Stimulated activated naive CD4-positive, alpha-beta T cell (primary cell): ENCODE data around the gene PBRM1.
A peak's percentile ranks its signal among the peaks of the same experiment; 100 is the strongest.
"Not testable (repeated sequence)": the region's sequence is repeated elsewhere in the genome, so short reads cannot be mapped to it uniquely, and the experiment has no call there.

Source experiments
- DNase-seq, 6 experiments: peaks; one replicate each; lab custom pipeline; 2025; lab: John Stamatoyannopoulos, UW

Gene PBRM1

DNA sequence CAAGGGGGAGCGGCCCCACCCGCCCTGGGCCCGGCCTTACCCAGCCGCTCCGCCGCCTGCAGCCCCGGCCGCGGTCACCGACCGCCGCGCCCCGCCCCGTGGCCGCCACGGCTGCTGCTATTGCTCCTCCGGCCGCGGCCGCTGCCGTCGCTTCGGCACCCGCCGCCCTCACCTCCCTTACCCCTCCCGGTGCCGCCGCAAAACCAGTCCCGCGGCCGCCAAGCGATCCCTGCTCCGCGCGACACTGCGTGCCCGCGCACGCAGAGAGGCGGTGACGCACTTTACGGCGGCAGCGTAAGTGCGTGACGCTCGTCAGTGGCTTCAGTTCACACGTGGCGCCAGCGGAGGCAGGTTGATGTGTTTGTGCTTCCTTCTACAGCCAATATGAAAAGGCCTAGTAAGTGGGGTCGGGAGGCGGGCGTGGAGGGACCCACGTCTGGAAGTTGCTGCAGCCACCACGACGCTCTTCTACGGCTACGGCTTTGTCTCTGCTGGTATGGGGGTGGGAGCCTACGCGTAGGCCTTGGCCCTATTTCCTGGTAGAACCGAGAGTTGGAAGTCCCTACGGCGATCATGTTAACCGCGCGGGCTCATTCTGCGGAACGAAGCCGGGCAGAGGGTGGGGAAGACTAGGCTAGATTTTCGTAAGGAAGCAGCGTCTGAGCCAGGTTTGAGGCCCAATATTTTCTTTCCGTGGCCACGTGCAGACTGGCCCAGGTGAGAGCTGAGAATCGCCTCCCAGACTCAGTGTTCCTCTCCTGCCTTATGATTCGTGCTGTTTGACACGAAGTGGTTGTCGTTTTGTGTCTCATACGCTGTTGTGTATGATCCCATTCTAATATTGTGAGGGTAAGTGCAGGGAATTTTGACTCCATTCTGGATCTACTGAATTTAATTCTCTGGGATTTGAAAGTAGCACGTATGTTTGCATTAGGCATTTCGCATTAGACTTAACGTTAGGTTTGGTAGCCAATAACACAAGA lies at the start of gene PBRM1, which contains the start of gene GNL3:
Gene PBRM1, minus strand, starts transcription at position 205 of the 983 bp plus-strand sequence.
Gene GNL3, plus strand, starts transcription at position 324 of the 983 bp plus-strand sequence. Its CDS starts 61 bp downstream, at position 385.
- peak; percentile 82 to 92 (median 88) for DNase-seq

DNA sequence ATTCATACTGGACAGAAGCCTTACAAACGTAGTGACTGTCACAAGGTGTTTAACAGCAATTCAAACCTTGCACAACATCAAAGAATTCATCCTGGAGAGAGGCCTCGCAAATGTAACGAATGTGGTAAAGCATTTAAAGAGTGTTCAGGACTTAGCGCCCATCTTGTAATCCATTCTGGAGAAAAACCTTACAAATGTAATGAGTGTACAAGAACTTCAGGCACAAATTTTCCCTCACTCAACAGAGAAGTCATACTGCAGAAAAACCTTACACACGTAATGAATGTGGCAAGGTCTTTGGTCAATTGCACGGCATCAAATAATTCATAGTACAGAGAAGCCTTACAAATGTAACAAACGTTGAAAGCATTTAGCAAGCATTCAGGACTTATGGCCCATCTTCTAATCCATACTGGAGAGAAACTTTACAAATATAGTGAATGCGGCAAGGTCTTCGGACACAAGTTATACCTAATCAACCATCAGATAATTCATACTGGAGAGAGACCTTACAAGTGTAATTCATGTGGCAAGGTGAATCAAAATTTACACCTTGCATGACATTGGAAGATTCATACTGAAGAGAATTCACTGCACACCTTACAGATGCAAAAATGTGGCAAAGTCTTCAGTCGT lies 47.7 kb upstream of the PBRM1 start:
- no peak for DNase-seq

DNA sequence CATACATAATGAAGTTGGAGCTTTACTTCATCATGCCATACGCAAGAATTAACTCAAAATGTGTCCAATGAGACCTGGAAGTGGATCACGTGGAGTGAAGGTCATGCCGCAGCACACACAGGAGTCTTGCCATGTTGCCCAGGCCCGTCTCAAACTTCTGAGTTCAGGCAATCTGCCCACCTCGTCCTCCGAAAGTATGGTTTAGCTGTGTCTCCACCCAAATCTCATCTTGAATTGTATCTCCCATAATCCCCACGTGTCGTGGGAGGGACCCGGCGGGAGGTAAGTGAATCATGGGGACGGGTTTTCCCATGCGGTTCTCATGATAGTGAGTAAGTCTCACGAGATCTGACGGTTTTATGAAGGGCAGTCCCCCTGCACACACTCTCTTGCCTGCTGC lies 45.9 kb upstream of the PBRM1 start:
- DNase-seq = no peak

DNA sequence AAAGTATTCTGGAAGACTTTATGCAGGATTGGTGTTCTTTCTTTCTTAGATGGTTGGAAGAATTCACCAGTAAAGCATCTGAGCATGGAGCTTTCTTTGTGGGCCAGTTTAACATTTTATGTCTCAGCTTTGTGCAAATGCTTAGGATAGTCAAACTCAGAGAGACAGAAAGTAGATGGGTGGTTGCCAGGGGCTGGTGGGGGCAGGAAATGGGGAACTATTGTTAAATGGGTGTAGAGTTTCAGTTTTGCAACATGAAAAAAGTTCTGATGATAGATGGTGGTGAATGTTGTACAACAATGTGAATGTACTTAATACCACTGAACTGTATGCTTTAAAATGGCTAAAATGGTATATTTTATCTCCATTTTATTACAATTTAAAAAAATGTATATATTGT lies 45.0 kb upstream of the PBRM1 start:
- no peak for DNase-seq

DNA sequence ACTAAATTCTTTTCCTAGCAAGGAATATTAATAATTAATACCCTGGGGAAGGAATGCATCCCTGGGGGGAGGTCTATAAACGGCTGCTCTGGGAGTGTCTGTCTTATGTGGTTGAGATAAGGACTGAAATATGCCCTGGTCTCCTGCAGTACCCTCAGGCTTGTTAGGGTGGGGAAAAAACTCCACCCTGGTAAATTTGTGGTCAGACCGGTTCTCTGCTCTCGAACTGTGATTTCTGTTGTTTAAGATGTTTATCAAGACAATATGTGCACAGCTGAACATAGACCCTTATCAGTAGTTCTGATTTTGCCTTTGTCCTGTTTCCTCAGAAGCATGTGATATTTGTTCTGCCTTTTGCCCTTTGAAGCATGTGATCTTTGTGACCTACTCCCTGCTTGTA lies 43.0 kb upstream of the PBRM1 start:
- DNase-seq = not testable (repeated sequence)

DNA sequence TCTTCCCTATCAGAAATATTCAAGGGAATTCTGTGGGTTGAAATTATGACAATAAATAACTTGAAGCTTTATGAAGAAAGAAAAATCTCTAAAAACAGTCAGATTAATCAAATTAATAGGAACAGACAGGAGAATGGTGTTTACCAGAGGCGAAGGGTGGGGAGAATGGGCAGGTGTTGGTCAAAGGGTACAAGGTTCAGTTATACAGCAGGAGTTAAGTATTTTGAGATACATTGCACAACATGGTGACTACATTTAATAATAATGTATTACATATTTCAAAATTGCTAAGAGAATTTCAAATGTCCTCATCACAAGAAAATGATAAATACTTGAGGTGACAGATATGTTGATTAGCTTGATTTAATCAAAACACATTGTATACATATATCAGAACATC lies 38.8 kb upstream of the PBRM1 start:
- DNase-seq = no peak

DNA sequence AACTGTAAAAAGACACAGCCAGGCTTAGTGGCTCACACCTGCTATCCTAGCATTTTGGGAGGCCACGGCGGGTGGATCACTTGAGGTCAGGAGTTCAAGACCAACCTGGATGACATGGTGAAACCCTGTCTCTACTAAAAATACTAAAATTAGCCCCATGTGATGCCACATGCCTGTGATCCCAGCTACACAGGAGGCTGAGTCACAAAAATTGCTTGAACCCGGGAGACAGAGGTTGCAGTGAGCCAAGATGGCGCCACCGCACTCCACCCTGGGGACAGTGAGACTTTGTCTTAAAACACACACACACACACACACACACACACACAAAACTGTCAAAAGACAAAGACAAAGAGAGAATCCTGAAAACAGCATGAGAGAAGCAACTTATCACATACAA lies 38.2 kb upstream of the PBRM1 start:
- DNase-seq = no peak

DNA sequence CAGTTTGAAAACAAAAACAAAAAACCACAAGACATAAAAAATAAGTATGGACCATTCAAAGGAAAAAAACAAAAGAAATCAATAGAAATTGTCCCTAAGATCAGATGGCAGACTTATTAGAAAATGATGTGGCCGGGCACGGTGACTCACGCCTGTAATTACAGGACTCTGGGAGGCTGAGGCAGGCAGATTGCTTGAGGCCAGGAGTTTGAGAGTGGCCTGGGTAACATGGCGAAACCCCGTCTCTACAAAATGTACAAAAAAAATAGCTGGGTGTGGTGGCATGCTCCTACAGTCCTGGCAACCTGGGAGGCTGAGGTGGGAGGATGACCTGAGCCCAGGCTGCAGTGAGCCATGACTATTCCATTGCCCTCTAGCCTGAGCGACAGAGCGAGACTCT lies 36.8 kb upstream of the PBRM1 start:
- DNase-seq = no peak

DNA sequence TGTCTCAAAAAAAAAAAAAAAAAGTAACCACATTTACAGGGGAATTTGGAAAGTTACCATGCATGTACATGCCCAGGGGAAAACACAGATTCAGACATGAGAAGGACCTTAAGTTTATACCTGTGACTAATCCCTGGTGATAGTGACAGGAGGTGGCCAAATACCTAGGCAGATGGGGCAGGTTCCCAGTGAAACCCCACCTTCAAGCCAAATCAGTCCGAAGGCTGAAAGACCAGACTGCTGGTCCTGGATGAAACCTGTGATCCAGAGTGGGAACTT lies 36.0 kb upstream of the PBRM1 start:
- no peak for DNase-seq

DNA sequence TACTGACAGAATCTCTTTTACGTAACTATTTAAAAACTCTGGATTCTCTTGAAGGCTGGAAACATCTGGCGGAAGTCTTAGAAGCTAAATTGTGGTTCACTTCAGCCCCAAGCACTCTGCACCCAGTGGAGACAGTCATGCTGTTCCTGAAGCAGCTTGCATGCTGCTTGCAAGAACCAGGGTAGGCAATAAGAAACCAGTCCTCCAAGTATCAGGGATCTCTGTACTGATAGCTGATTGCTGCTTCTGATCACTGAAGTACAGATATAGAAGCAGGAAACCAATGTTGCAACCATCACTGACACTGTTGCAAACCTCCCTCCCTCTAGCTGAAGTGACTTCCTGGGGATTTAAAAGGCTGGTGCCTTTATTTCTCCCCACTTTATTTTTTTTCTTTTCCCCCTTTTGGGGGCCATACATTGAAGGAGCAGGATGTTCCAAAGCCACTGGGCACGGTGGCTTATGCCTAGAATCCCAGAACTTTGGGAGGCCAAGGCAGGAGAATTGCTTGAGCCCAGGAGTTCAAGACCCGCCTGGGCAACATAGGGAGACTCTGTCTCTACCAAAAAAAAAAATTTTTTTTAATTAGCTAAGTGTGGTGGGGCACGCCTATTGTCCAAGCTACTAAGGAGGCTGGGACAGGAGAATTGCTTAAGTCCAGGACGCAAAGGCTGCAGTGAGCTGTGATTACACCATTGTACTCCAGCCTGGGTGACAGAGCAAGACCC lies 35.5 kb upstream of the PBRM1 start:
- DNase-seq = peak in 4 of 6 experiments; percentile 23 to 62 (median 49)

DNA sequence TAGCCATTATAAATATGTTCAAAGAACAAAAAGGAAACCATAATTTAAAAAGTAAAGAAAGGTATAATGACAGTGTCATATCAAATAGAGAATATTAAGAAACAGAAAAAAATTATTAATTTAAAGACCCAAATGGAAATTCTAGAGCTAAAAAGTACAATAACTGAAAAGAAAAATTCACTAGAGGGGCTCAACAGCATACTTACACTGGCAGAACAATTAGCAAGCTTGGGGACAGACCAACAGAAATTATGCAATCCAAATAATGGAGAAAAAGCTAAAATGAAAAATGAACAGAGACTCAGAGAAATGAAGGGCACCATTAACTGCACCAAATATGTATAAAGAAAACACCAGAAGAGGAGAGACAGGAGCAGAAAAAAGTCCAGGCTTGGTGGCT lies 33.9 kb upstream of the PBRM1 start:
- DNase-seq = no peak

DNA sequence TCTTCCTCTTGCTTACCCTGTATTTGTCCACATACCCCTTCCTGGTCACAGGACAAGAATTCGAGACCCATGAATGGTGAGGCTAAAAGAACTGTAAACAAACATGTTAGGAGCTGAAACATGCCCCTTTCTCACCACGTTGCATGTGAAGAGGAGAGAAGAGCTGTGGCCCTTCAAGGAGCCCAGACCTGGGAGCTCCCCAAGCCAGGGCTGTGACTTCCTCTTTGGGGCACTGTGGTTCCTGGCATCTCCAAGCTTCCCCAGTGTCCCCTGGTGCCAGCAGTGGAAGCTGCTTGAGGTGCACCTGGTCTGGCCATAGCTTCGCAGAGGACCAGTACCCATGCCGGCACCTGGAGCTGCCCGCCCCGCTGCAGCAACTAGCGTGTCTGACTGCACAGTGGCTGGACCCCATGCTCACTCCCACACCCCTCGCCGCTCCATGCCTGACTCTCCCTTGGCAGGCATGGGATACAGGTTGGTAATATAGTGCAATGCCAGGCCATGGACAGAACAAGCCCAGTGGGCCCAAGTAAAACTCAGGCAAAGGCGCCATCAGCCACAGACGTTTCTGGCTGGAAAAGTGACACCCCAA lies 30.1 kb upstream of the PBRM1 start:
- no peak for DNase-seq

DNA sequence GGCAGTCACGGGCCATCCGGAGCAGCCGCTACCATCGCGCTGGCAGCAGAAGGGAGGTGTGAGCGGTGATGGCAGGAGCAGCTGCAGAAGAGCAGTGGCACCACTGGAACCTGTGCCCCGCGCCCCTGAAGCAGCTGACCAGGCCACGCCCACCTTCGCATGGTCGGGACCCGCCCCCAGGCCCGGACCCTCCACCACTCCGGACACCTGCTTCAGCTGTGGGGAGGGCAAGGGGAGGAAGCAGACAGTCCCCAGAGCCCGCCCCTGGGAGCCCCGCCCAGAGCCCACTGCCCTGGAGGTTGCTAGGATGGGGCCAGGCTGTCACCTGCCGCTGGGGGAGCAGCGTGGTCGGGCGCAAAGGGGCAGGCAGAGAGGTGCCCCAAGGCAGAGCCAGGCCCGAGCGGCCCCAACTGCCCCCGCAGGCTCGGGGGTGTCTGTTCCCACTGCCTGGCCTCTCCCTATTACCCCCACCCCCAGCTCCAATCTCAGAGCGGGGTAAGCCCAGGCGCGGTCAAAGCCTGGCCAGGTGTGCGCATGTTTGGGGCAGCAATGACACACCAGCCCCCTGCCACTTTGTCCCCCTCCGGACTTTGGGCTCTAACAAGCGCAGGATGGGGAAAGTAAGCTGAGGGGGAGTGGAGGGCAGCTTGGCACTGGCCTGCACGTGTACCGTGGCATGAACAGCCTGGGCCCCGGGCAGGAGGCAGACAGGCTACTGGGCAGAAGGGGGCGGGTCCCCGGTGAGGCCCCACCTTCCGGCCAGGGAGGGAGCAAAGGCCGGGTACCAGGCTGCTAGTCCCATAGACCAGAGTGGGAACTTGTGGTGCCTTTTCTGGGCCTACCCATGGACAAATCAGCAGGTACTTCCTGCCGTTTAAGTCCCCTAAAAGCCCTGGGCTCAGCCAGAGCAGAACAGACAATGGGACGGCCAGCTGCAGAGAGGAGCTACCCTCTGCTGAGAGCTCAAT lies 28.9 kb upstream of the PBRM1 start:
- no peak for DNase-seq

DNA sequence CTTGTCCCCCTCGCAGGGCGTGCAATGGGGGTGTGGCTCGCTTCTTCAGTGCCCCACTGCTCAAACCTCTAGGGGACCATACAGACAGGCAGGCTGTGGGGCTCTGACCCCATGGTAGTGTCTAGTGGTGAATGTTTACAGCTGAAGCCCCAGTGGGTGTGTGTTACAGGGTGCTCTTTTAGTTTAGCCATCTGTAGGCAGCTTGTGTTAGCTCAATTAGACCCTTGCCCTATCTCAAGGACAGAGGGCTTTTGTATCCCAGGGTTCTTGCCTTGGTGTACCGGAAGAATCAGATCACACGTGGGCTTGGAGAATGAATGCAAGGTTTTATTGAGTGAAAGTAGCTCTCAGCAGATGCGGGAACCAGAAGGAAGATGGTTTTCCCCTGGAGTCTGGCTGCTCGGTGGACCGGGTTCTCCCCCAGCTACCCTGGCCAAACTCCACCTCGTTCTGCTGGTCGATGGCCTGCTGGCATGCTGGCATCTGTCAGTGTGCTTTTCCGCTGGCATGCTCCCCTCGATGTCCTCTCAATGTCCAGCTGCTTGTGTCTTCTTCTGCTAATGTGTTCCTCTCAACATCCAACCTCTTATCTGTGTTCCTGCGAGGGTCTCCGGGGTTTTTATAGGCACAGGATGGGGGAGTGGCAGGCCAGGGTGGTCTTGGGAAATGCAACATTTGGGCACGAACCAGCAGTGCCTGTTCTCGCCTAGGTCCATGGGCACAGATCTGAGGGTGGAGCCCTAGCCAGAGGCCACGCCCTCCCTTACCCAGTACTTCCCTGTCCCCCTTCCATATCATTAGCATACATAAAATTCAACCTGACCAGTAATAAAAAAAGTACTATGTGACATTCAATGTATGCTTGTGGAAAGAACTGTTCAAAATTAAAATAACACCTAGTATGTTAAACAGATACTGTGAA lies 26.8 kb upstream of the PBRM1 start:
- no peak for DNase-seq

DNA sequence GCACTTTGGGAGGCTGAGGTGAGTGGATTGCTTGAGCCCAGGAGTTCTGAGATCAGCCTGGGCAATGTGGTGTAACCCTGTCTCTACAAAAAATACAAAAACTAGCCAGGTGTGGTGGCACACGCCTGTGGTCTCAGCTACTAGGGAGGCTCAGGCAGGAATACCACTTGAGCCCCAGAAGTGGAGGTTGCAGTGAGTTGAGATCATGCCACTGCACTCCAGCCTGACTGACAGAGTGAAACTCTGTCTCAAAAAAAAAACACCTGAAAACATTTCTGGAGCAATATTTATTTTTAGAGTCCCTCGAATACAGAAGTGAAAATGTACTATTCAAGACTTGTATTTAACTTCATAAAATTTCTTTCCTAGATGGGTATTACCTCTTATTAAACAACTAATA lies 24.8 kb upstream of the PBRM1 start:
- no peak for DNase-seq

DNA sequence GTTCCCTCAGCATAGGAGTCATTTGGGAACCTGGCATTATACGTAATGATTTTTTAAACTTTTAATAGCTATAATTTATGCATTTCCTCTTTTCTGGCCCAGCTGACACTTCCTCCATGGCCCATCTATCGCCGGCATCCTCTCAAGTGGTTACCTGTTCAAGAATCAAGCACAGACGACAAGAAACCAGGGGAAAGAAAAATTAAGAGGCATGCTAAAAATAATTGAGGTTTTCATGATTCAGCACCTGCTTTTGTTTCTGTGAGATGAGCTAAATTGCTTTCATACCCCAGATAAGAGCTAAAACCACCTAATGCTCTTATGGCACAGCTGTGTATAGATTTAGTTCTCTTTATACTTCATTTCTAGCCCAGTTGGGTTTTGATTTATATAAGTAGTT lies 21.9 kb upstream of the PBRM1 start:
- DNase-seq = no peak

DNA sequence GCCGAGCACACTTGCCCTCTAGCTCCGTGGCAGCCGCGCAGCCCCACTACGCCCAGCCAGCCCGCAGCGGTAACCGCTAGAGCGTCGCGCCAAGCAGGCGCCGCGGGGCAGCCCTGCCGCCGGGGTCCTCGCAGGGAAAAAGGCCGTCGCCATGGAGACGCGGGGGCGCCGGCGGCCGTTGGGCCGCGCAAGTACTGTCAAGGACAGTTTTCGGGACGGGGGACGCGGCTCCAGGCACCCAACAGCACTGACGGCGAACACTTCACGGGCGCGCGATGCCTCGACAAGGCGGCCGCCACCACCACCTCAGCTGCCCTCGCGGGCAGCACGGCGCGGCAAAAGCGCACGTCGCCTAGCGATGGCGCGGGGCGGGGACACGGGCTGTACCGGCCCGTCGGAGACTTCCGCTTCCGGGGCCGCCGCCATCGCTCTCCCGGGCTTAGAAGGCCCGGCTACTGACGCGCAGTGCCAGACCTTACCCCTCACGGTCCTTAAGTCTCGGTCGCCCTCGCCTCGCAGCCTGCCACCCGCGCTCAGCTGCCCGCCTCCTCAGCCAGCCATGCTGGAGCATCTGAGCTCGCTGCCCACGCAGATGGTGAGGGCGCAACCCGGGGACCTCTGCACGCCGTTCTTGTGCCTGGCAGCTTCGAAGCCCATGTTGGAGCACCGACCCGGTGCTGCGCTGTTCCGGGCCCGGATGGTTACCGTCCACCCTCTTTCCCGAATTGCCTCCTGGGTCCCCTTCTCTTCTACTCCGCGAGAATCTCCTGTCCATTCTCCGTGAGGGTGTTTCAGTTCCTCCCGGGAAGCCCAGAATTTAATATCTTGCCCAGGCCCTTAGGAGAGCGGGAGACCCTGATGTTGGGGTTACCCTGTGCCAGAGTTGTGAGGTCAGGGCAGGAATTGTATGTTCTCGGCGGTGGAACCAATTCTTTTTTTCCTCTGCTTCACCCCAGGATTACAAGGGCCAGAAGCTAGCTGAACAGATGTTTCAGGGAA lies 20.3 kb upstream of the PBRM1 start, which contains the start of the genes GLT8D1 and SPCS1:
Gene GLT8D1, minus strand, starts transcription at position 104 of the 999 bp plus-strand sequence. CDS start 5,331 bp downstream, outside the sequence.
Gene SPCS1, plus strand, starts transcription at position 419 of the 999 bp plus-strand sequence. Its CDS starts 141 bp downstream, at position 560.
- DNase-seq = peak; percentile 76 to 98 (median 90)

DNA sequence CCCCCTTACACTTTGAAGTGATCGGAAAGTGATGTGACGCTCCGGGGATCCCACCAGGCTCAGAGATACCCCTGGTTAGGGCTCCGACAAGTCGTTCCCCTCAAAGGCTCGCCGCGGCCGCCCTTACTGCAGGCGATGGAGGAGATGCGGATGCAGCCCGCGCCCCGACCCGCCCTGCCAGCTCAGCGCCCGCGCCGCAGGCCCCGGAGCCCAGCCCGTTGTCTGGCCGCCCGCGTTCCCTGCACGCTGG lies 19.6 kb upstream of the PBRM1 start:
- no peak for DNase-seq
